ENCODE data around the gene PHLDB3. TPM values are rescaled to one million over a fixed set of nuclear protein-coding genes. Genes with fewer than 3 reads are reported as not detected.

The PHLDB3 gene
- total RNA-seq, 1 donor from 2014 or later, result 3.4 TPM

GRCh38 chr19:43483281-43483680, 21.3 kb downstream of the PHLDB3 start:
- no peaks in the 10 kb centered on the region for H3K4me1 Mint-ChIP-seq
- Histone ChIP-seq H3K4me3 (no peak overlapping the region), H3K27ac (no peak overlapping the region), H3K4me2 (no peak overlapping the region), H3K36me3 (no peaks in the 10 kb centered on the region), H3K79me2 (ENCODE audit: low read depth) (no peaks in the 10 kb centered on the region), H3F3A (ENCODE audit: low read depth) (no peaks in the 10 kb centered on the region), H3K9ac (no peak overlapping the region), H3K9me3 (ENCODE audit: low read depth) (no peaks in the 10 kb centered on the region), H3K27me3 (no peaks in the 10 kb centered on the region), H3K4me1 (no peaks in the 10 kb centered on the region), H4K20me1 (ENCODE audit: low read depth) (no peaks in the 10 kb centered on the region), H2AFZ (replicated peaks) (no peak overlapping the region)
- no peaks in the 10 kb centered on the region for H3K36me3 Mint-ChIP-seq
- TF ChIP-seq EZH2phosphoT487 (IDR thresholded peaks at IDR 0.05) (no peak), CTCF (IDR thresholded peaks at IDR 0.05) (no peak), EZH2 (IDR thresholded peaks at IDR 0.05) (no peak)
- no peak overlapping the region for H3K4me3 Mint-ChIP-seq
- no peaks in the 10 kb centered on the region for H3K27me3 Mint-ChIP-seq (ENCODE audit: insufficient read depth, low read depth)
- no peak for DNase-seq (ENCODE audit: low spot score)
- no peak overlapping the region for H3K27ac Mint-ChIP-seq
- no peaks in the 10 kb centered on the region for H3K9me3 Mint-ChIP-seq

DNA sequence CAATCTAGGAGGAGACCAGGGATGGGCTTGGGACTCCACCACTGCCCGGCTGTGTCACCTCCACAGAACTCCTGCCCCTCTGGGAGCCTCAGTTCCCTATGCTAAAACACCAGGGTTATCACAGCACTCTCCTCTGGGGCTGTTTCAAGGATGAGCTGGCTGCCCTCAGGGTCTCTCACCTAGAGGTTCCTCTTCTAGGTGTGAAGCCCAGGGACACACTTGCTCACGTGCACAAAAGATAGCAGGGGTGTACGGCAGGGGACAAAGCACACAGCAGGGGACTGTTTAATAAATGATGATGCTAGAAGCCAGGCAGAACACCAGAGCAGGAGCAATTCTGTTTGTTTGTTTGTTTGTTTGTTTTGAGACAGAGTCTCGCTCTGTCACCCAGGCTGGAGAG, 22.4 kb downstream of the PHLDB3 start:
- H3K27ac ChIP-seq, result no peak overlapping the region
- no peaks in the 10 kb centered on the region for H3K9me3 Mint-ChIP-seq
- no peaks in the 10 kb centered on the region for H3K36me3 ChIP-seq
- no peak overlapping the region for H3K4me3 ChIP-seq
- H3F3A ChIP-seq (ENCODE audit: low read depth), result no peaks in the 10 kb centered on the region
- no peak for DNase-seq (ENCODE audit: low spot score)
- H3K27me3 ChIP-seq, result no peaks in the 10 kb centered on the region
- H3K4me3 Mint-ChIP-seq, result no peak overlapping the region
- no peaks in the 10 kb centered on the region for H3K79me2 ChIP-seq (ENCODE audit: low read depth)
- TF ChIP-seq EZH2 (IDR thresholded peaks at IDR 0.05) (no peak), CTCF (IDR thresholded peaks at IDR 0.05) (no peak), EZH2phosphoT487 (IDR thresholded peaks at IDR 0.05) (no peak)
- H3K27me3 Mint-ChIP-seq (ENCODE audit: insufficient read depth, low read depth), result no peaks in the 10 kb centered on the region
- no peak overlapping the region for H2AFZ ChIP-seq (replicated peaks)
- H4K20me1 ChIP-seq (ENCODE audit: low read depth), result no peaks in the 10 kb centered on the region
- H3K4me1 Mint-ChIP-seq, result no peaks in the 10 kb centered on the region
- no peaks in the 10 kb centered on the region for H3K36me3 Mint-ChIP-seq
- H3K9ac ChIP-seq, result no peak overlapping the region
- no peaks in the 10 kb centered on the region for H3K4me1 ChIP-seq
- peak overlapping the region; percentile 86 for H3K27ac Mint-ChIP-seq
- no peaks in the 10 kb centered on the region for H3K9me3 ChIP-seq (ENCODE audit: low read depth)
- H3K4me2 ChIP-seq, result no peak overlapping the region

DNA sequence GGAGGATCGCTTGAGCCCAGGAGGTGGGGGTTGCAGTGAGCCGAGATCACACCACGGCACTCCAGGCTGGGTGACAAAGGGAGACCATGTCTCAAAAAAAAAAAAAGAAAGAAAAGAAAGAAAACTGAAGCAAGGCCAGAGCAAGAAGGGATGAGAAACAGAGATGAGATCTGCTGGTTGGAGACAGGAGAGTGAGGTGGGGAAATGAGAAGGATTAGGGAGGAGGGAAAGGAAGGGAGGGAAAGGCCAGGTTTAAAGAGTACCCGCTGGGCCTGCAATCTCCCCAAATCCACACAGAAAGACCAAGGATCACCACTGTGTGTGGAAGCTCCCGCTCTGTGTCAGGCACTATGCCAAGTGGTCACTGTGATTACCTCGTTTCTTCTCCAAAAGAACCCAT, 22.8 kb downstream of the PHLDB3 start:
- H3K9me3 Mint-ChIP-seq, result no peaks in the 10 kb centered on the region
- H3K4me1 Mint-ChIP-seq, result no peaks in the 10 kb centered on the region
- no peaks in the 10 kb centered on the region for H3K36me3 ChIP-seq
- no peak overlapping the region for H2AFZ ChIP-seq (replicated peaks)
- no peaks in the 10 kb centered on the region for H3F3A ChIP-seq (ENCODE audit: low read depth)
- H3K36me3 Mint-ChIP-seq, result no peaks in the 10 kb centered on the region
- H3K4me2 ChIP-seq, result no peak overlapping the region
- H3K9ac ChIP-seq, result no peak overlapping the region
- no peaks in the 10 kb centered on the region for H3K79me2 ChIP-seq (ENCODE audit: low read depth)
- no peak overlapping the region for H3K4me3 Mint-ChIP-seq
- H3K9me3 ChIP-seq (ENCODE audit: low read depth), result no peaks in the 10 kb centered on the region
- H4K20me1 ChIP-seq (ENCODE audit: low read depth), result no peaks in the 10 kb centered on the region
- TF ChIP-seq EZH2phosphoT487 (IDR thresholded peaks at IDR 0.05), result no peak
- H3K27ac Mint-ChIP-seq, result no peak overlapping the region
- DNase-seq (ENCODE audit: low spot score), result no peak
- no peaks in the 10 kb centered on the region for H3K27me3 Mint-ChIP-seq (ENCODE audit: insufficient read depth, low read depth)
- H3K27ac ChIP-seq, result no peak overlapping the region
- H3K4me1 ChIP-seq, result no peaks in the 10 kb centered on the region
- H3K4me3 ChIP-seq, result no peak overlapping the region
- no peaks in the 10 kb centered on the region for H3K27me3 ChIP-seq

DNA sequence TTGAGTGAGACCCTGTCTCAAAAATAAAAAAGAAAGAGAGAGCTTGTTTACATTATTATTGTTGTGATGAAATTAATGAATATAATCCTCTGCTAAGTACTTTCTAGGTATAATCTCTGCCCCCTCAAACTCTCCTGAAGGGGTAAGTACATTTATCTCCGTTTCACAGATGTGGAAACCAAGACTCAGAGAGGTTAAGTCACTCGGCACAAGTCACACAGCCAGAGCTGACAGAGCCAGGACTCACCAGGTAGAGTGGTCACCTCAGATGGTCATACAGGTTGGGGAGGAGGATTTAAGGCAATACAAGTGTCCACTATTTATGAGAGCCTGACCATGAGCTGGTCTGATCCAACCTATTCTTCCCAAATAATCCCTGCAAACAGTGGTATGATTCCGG, 24.0 kb downstream of the PHLDB3 start:
- no peaks in the 10 kb centered on the region for H3K9me3 Mint-ChIP-seq
- Histone ChIP-seq H3K27me3 (no peaks in the 10 kb centered on the region), H3F3A (ENCODE audit: low read depth) (peaks cover under 1% of the 10 kb centered on the region), H3K79me2 (ENCODE audit: low read depth) (no peaks in the 10 kb centered on the region), H3K36me3 (no peaks in the 10 kb centered on the region), H3K4me2 (no peak overlapping the region), H3K4me3 (no peak overlapping the region), H4K20me1 (ENCODE audit: low read depth) (no peaks in the 10 kb centered on the region), H3K27ac (no peak overlapping the region), H3K9ac (no peak overlapping the region), H2AFZ (replicated peaks) (no peak overlapping the region), H3K4me1 (no peaks in the 10 kb centered on the region), H3K9me3 (ENCODE audit: low read depth) (no peaks in the 10 kb centered on the region)
- H3K27me3 Mint-ChIP-seq (ENCODE audit: insufficient read depth, low read depth), result no peaks in the 10 kb centered on the region
- H3K36me3 Mint-ChIP-seq, result no peaks in the 10 kb centered on the region
- DNase-seq (ENCODE audit: low spot score), result no peak
- H3K4me1 Mint-ChIP-seq, result peaks cover under 1% of the 10 kb centered on the region
- H3K27ac Mint-ChIP-seq, result no peak overlapping the region
- H3K4me3 Mint-ChIP-seq, result no peak overlapping the region
- no peak for TF ChIP-seq CTCF (IDR thresholded peaks at IDR 0.05)
- no peak for TF ChIP-seq EZH2 (IDR thresholded peaks at IDR 0.05)
- TF ChIP-seq EZH2phosphoT487 (IDR thresholded peaks at IDR 0.05), result no peak

Measured in neural progenitor cell (in vitro differentiated cells).